ENCODE results near the gene OTOF.

DNA sequence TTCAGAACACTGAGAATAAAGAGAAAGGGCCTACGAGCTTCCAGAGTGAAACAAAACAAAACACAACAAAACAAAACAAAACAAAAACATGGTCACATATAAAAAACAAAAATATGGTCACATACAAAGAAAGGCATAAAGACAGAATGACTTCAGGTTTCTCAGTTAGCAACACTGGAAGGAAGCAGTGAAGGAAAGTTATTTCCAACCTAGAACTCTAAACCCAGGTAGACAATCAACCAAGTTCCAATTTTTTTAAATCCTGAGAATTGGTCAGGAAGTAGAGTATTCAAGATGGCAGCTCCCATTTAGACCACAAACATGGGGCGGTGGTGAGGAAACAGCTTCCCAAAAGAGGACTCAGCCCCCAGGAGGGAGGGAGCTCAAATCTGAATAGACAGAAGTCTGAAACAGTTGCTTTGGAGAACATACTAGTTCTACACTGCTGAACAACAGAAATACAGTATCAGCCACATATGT is 67.1 kb downstream of the OTOF start:
- TF ChIP-seq YY1 (IDR thresholded peaks at IDR 0.05; ENCODE audit: extremely low read depth, insufficient replicate concordance, low read depth, low read length) (no peak), POLR2AphosphoS5 (IDR thresholded peaks at IDR 0.05; ENCODE audit: low read depth, low read length) (no peak), RAD21 (IDR thresholded peaks at IDR 0.05; ENCODE audit: low read depth) (no peak), TCF7L2 (IDR thresholded peaks at IDR 0.05; ENCODE audit: borderline replicate concordance, extremely low read depth, insufficient read depth, insufficient read length) (no peak)
- TF ChIP-seq, protein P1, sequence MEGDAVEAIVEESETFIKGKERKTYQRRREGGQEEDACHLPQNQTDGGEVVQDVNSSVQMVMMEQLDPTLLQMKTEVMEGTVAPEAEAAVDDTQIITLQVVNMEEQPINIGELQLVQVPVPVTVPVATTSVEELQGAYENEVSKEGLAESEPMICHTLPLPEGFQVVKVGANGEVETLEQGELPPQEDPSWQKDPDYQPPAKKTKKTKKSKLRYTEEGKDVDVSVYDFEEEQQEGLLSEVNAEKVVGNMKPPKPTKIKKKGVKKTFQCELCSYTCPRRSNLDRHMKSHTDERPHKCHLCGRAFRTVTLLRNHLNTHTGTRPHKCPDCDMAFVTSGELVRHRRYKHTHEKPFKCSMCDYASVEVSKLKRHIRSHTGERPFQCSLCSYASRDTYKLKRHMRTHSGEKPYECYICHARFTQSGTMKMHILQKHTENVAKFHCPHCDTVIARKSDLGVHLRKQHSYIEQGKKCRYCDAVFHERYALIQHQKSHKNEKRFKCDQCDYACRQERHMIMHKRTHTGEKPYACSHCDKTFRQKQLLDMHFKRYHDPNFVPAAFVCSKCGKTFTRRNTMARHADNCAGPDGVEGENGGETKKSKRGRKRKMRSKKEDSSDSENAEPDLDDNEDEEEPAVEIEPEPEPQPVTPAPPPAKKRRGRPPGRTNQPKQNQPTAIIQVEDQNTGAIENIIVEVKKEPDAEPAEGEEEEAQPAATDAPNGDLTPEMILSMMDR (IDR thresholded peaks at IDR 0.05 in 2 of 3, conservative IDR thresholded peaks at IDR 0.05 in 1 of 3; ENCODE audit: borderline replicate concordance in 1 of 3, insufficient read depth in 1 of 3, low read depth in 2 of 3, low read length in 2 of 3), result no peak

All from HCT116 (cell line).